IPS-20b (cell line): ENCODE data around the gene UNC13A.
"Not testable (repeated sequence)": the region's sequence is repeated elsewhere in the genome, so short reads cannot be mapped to it uniquely, and the experiment has no call there.

Source experiments
- H3K27ac ChIP-seq: one replicate; pipeline ENCODE4 v1.5.1; 2013; ENCODE audit warnings: low read length
- H3K27me3 ChIP-seq: 2 replicates; pipeline ENCODE4 v1.6.1; 2013; ENCODE audit warnings: mild to moderate bottlenecking, low read length, inconsistent platforms; ENCODE audit not compliant: insufficient read depth
- H3K36me3 ChIP-seq: 2 replicates; pipeline ENCODE4 v1.6.1; 2013; ENCODE audit warnings: low read depth, mild to moderate bottlenecking, inconsistent platforms, low read length, moderate library complexity; ENCODE audit not compliant: insufficient read depth
- H3K4me1 ChIP-seq: 2 replicates; pipeline ENCODE4 v1.6.1; 2013; ENCODE audit warnings: mild to moderate bottlenecking, control low read depth, inconsistent platforms, low read length, moderate library complexity; ENCODE audit not compliant: insufficient read depth
- H3K4me3 ChIP-seq: 2 replicates; pipeline ENCODE4 v1.5.1; 2013; ENCODE audit warnings: mild to moderate bottlenecking, low read length, inconsistent platforms
- H3K9ac ChIP-seq: 2 replicates; pipeline ENCODE4 v1.6.1; 2013; ENCODE audit warnings: low read depth, mild to moderate bottlenecking, inconsistent platforms, low read length, moderate library complexity
- H3K9me3 ChIP-seq: 2 replicates; pipeline ENCODE4 v1.6.1; 2013; ENCODE audit warnings: mild to moderate bottlenecking, low read depth, low read length, inconsistent platforms; ENCODE audit not compliant: insufficient read depth

The UNC13A gene

DNA sequence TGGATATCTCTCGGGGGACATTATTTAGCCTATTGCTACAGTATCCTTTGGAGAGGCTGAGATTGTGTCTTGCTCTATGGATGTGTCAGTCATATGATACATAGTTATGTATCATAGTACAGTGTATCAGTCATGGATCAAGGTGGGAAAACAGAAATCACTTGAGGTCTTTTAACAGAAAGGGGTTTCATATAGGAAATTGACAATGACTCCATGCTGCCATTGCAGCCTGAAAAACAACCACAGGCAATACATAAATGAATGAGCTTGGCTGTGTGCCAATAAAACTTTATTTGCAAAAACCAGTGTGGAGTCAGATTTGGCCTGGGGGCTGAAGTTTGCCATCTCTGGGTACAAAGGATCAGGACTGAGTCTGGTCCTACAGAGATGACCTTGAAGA lies 97.3 kb downstream of the UNC13A start:
- Histone ChIP-seq H3K9ac (no peak overlapping the region), H3K27ac (no peak overlapping the region), H3K27me3 (no peaks in the 10 kb centered on the region), H3K9me3 (no peaks in the 10 kb centered on the region), H3K4me1 (no peaks in the 10 kb centered on the region), H3K4me3 (no peak overlapping the region), H3K36me3 (no peaks in the 10 kb centered on the region)

DNA sequence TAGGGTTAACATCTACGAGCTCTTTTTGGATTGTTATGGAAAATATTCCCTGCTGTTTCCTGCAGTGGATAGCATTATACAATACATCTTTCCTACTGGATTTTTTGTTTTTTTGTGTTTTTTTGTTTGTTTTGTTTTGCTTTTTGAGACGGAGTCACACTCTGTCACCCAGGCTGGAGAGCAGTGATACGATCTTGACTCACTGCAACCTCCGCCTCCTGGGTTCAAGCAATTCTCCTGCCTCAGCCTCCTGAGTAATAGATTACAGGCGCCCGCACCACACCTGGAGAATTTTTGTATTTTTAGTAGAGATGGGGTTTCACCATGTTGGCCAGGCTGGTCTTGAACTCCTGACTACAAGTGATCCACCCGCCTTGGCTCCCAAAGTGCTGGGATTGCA lies 102.8 kb downstream of the UNC13A start:
- H3K4me3 ChIP-seq, H3K9ac ChIP-seq, H3K27me3 ChIP-seq, H3K27ac ChIP-seq, H3K4me1 ChIP-seq, H3K9me3 ChIP-seq: not testable (repeated sequence)
- H3K36me3 ChIP-seq = peaks cover 18% of the 10 kb centered on the region

DNA sequence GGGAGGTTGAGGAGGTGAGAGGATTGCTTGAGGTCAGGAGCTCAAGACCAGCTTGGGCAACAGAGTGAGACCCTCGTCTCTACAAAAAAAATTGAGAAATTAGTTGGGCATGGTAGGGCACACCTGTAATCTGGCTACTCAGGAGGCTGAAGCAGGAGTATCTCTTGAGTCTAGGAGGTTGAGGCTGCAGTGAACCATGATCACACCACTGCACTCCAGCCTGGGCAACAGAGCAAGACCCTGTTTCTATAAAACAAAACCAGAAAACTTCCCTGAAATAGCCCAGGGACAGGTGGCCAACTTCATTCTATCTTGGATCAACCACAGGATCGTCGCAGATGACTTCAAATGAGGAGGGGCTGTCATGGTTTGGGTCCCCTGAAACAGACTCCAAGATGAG lies 104.0 kb downstream of the UNC13A start:
- Histone ChIP-seq H3K9ac (no peak overlapping the region), H3K27me3 (no peaks in the 10 kb centered on the region), H3K36me3 (peaks cover 18% of the 10 kb centered on the region), H3K9me3 (no peaks in the 10 kb centered on the region), H3K27ac (no peak overlapping the region), H3K4me3 (no peak overlapping the region), H3K4me1 (no peaks in the 10 kb centered on the region; the same call in 1 of the 2 replicates)

DNA sequence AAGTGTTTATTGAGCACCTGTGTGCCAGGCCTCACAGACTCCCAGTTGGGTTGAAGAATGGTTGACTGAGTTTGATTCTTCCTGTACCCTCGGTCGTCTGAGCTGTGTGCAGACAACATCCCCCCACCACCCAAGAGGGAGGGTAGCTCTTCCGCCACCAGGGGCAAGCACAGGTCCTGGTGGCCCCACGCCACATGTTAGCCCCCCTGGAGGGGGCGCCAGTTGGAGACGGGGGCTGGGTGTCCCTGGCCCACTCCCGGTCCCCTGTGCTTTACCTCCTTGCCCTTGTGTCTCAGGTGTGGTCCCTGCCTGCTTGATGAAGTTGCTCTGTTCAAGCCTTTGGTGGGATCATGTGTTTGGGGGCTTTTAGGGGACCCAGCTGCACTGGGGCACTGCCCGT lies 105.5 kb downstream of the UNC13A start:
- H3K27ac ChIP-seq = no peak overlapping the region
- H3K4me1 ChIP-seq = no peaks in the 10 kb centered on the region; the same call in 1 of the 2 replicates
- H3K4me3 ChIP-seq = no peak overlapping the region
- H3K36me3 ChIP-seq = peaks cover 24% of the 10 kb centered on the region
- H3K9ac ChIP-seq = no peak overlapping the region
- no peaks in the 10 kb centered on the region for H3K27me3 ChIP-seq
- no peaks in the 10 kb centered on the region for H3K9me3 ChIP-seq

DNA sequence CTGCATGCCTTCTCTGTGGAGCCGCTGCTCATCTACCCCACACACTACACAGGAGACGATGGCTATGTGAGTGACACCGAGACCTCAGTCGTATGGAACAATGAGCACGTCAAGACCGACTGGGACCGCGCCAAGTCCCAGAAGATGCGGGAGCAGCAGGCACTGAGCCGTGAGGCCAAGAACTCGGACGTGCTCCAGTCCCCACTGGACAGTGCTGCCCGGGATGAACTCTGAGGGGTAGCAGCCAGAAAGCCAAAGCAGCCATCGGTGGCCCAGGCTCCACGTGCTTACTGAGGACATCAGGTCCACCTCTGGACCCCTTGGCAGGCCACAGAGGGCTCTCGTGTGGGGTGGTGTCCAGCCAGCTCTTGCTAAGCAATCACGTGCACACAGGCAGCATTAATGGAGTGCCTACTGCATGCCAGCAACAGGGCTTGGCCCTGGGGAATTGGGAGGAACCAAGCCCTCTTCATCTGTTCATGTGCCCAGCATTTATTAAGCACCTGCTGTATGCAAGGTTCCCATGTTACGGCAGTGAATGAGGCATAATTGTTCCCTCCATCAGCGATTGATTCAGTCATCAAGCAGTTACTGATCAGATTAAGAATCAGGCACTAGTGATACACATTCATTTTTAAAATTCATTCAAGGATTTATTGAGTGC lies 106.8 kb downstream of the UNC13A start:
- Histone ChIP-seq H3K4me1 (no peaks in the 10 kb centered on the region; the same call in 1 of the 2 replicates), H3K36me3 (peaks cover 24% of the 10 kb centered on the region), H3K27ac (no peak overlapping the region), H3K9me3 (no peaks in the 10 kb centered on the region), H3K27me3 (no peaks in the 10 kb centered on the region), H3K4me3 (no peak overlapping the region), H3K9ac (no peak overlapping the region)

DNA sequence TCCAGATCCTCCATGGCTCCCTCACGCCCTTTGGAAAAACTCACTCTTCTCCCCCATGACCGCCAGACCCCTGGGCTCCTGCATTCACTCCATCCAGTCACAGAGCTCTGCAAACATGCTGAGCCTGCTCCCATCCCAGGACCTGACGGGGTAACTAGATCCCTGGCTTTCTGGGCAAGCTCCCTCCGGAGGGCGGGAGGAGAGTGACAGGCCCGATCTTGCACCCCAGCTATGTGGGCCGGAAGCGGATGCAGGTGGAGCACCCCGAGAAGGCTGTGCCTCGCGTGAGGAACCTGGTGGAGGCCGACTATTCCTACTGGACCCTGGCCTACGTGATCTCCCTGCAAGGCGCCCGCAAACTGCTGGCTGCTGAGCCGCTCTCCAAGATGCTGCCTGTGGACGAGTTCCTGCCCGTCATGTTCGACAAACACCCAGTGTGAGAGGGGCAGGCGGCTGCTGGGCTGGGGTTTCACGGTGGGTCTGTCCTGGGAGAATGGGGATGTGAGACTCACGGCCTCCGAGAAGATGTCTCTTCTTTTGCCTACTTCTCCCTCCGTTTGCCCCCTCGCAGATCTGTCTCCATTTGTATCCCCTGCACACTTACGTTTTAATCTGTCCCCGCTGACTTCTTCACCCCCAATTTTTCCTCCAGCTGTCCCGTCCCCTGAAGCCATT lies 107.5 kb downstream of the UNC13A start:
- Histone ChIP-seq H3K9me3 (no peaks in the 10 kb centered on the region), H3K9ac (no peak overlapping the region), H3K36me3 (peaks cover 24% of the 10 kb centered on the region), H3K27ac (no peak overlapping the region), H3K4me3 (no peak overlapping the region), H3K4me1 (no peaks in the 10 kb centered on the region; the same call in 1 of the 2 replicates), H3K27me3 (no peaks in the 10 kb centered on the region)

DNA sequence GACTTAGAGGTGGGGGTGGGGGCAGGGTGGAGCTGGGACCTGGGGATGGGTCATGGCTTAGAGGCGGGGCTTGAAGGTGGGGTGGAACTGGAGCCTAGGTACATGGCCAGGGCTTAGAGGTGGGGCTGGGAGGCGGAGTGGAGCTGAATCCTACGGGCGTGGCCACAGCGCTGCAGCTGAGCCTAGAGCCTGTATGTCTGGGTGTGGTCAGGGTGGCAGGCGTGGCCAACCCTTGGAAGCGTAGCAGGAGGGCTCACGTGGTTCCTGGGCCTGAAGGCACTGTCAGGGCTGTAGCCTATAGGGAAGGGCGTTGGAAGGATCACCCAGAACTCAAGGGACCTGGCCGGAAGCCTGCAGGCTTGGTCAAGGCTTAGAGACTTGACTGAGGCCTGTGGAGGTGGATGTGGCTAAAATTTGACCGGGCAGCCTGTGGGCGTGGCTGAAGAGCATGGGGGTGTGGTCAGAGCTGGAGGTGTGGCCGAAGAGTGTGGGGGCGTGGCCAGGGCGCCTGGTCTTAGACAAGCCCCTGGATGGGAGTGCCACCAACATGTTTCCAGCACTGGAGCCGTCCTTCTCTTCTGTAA lies 108.4 kb downstream of the UNC13A start:
- Histone ChIP-seq H3K27ac (no peak overlapping the region), H3K9me3 (no peaks in the 10 kb centered on the region), H3K4me1 (no peaks in the 10 kb centered on the region; the same call in 1 of the 2 replicates), H3K9ac (no peak overlapping the region), H3K27me3 (no peaks in the 10 kb centered on the region), H3K4me3 (peak overlapping the region; percentile 36; the same call in 1 of the 2 replicates), H3K36me3 (peaks cover 24% of the 10 kb centered on the region)

DNA sequence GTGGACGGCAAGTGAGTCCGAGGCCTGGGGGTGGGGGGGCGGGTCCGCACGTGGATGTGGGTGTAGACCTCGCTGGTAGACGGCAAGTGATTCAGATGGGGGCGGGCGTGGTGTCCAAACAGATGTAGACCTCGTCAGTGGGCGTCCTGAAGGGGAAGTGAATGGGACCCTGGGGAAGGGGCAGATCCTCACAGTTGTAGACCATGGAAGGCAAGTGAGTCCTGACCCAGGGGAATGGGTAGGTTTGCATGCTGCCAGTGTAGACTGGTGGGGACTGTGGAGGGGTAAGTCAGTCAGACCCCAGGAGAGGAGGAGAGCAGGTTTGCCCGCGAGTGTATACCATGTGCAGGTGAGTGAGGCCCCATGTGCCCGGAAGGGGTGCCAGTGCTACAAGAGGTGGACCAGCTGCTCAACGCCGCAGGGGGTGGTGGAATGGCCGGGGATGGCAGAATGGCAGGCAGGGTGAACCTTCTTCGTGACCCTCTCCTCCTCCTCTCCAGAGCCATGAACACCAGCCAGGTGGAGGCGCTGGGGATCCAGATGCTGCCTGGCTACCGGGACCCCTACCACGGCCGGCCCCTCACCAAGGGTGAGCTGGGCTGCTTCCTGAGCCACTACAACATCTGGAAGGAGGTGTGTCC lies 110.6 kb downstream of the UNC13A start:
- H3K4me1 ChIP-seq = no peaks in the 10 kb centered on the region; the same call in 1 of the 2 replicates
- H3K27me3 ChIP-seq = no peaks in the 10 kb centered on the region
- H3K36me3 ChIP-seq = peaks cover 26% of the 10 kb centered on the region
- no peak overlapping the region for H3K9ac ChIP-seq
- no peaks in the 10 kb centered on the region for H3K9me3 ChIP-seq
- no peak overlapping the region for H3K27ac ChIP-seq
- H3K4me3 ChIP-seq = peak overlapping the region; percentile 25; the same call in 1 of the 2 replicates

DNA sequence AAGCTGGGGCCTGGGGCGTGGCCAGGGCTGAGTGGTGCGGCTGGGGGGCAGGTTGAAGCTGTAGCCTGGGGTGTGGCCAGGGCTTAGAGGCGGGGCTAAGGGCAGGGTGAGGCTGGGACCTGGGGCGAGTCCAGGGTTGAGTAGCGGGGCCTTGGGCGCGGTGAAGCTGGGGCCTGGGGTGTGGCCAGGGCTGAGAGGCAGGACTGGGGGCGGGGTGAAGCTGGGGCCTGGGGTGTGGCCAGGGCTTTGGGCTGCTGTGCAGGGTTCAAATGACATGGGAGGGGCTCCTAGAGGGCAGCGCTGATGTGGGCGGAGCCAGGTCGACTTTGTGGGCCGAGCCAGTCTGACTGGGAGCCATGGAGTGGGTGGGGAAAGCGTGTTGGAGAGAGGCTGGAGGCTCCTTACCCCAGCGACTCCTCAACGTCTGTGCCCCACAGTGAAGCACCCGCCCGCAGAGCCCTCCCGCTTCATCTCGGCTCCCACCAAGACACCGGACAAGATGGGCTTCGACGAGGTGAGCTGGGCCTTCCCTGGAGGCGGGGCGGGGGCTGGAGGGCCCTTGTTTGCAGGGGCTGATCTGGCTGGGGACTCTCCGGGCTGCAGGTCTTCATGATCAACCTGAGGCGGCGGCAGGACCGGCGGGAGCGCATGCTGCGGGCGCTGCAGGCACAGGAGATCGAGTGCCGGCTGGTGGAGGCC lies 111.2 kb downstream of the UNC13A start:
- H3K9ac ChIP-seq = no peak overlapping the region; the same call in 1 of the 2 replicates
- H3K9me3 ChIP-seq = no peaks in the 10 kb centered on the region
- H3K4me1 ChIP-seq = no peaks in the 10 kb centered on the region; the same call in 1 of the 2 replicates
- no peak overlapping the region for H3K27ac ChIP-seq
- no peaks in the 10 kb centered on the region for H3K27me3 ChIP-seq
- H3K4me3 ChIP-seq = peak overlapping the region; percentile 58
- H3K36me3 ChIP-seq = peaks cover 25% of the 10 kb centered on the region

DNA sequence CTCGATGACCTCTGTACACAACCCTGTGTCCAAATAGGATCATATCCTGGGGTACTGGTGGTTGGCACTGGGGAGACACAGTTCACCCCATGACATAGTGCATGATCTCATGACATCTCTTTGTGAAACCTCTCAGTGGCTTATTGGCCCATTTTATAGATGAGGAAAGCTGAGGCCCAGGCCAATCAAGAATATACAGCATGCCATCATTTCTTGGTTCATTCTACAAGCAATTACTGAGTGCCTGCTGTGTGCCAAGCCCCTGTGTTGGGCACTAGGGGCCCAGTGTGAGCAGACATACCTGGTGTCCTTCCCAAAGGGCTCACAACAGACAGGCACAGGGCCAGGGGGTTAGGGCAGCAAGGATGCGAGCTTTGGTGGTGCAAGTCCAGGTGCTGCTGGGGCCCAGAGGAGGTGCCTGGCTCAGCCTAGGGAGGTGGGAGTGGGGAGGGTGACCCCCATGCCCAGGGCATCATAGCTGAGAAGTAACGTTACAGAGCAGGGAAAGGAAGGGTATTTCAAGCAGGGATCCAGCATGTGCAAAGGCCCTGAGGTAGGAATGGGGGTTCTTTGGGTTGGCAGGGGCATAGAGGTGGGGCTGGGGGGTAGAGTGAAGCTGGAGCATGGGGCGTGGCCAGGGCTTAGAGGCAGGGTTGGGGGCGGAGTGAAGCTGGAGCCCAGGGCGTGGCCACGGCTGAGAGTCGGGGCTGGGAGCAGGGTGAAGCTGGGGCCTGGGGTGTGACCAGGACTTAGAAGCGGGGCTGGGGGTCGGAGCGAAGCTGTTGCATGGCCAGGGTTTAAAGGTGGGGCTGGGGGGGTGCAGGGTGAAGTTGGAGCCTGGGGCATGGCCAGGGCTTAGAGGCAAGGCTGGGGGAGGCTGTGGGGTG lies 112.0 kb downstream of the UNC13A start:
- Histone ChIP-seq H3K27ac (no peak overlapping the region), H3K9ac (no peak overlapping the region), H3K4me1 (no peaks in the 10 kb centered on the region; the same call in 1 of the 2 replicates), H3K9me3 (no peaks in the 10 kb centered on the region), H3K27me3 (no peaks in the 10 kb centered on the region), H3K36me3 (peaks cover 18% of the 10 kb centered on the region), H3K4me3 (no peak overlapping the region)
